ENCODE measurements around the gene LGALS8.

The LGALS8 gene

DNA sequence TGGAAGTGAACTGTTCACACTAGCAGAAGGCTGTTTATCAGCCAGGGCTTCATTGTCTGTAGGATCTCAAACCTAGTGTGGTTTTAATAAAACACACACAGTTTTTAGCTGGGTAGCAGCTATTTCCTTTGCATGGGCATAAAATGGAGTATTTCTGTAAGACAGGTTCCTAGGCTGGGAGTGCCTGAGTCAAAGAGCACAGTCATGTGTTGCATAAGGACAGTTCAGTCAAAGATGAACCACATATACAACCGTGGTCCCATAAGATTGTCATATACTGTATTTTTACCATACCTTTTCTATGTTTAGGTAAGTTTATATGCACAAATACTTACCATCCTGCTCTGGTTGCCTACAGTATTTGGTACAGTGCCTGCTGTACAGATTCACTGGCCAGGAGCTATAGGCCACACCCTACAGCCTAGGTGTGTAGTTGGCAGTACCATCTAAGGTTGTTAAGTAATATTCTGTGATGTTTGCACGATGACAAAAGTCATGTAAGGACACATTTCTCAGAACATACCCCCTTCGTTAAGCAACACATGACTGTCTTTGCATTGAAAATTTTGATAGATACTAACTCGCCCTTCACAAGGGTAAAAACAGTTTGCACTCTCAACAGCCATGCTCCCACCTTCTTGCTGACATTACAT lies 17.2 kb downstream of the LGALS8 start:
- Histone ChIP-seq H3K79me2 (ENCODE audit: insufficient read depth, low read length) (no peaks in the 10 kb centered on the region), H3K9me3 (ENCODE audit: insufficient read depth, low read depth, low read length) (no peaks in the 10 kb centered on the region), H3K4me3 (ENCODE audit: low read length, poor library complexity, severe bottlenecking) (no peak overlapping the region), H3K4me2 (ENCODE audit: low read depth, low read length, poor library complexity, severe bottlenecking) (no peak overlapping the region), H3K27me3 (ENCODE audit: insufficient read depth, low read length, poor library complexity, severe bottlenecking) (no peaks in the 10 kb centered on the region), H3F3A (ENCODE audit: low read depth) (no peaks in the 10 kb centered on the region), H3K36me3 (ENCODE audit: insufficient read depth, low read length) (peaks cover 73% of the 10 kb centered on the region; the same call in 1 of the 2 replicates), H3K9ac (ENCODE audit: low read depth, low read length, poor library complexity, severe bottlenecking) (no peak overlapping the region), H3K9me2 (replicated peaks; ENCODE audit: low read depth, low read length) (no peaks in the 10 kb centered on the region), H2AFZ (ENCODE audit: low read length) (no peak overlapping the region), H3K4me1 (ENCODE audit: insufficient read depth, low read length, poor library complexity, severe bottlenecking) (peaks cover 6% of the 10 kb centered on the region), H4K20me1 (ENCODE audit: insufficient read depth, low read length, poor library complexity, severe bottlenecking) (no peaks in the 10 kb centered on the region)
- TF ChIP-seq, protein P1, sequence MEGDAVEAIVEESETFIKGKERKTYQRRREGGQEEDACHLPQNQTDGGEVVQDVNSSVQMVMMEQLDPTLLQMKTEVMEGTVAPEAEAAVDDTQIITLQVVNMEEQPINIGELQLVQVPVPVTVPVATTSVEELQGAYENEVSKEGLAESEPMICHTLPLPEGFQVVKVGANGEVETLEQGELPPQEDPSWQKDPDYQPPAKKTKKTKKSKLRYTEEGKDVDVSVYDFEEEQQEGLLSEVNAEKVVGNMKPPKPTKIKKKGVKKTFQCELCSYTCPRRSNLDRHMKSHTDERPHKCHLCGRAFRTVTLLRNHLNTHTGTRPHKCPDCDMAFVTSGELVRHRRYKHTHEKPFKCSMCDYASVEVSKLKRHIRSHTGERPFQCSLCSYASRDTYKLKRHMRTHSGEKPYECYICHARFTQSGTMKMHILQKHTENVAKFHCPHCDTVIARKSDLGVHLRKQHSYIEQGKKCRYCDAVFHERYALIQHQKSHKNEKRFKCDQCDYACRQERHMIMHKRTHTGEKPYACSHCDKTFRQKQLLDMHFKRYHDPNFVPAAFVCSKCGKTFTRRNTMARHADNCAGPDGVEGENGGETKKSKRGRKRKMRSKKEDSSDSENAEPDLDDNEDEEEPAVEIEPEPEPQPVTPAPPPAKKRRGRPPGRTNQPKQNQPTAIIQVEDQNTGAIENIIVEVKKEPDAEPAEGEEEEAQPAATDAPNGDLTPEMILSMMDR (conservative IDR thresholded peaks at IDR 0.05; ENCODE audit: low read length), result no peak

DNA sequence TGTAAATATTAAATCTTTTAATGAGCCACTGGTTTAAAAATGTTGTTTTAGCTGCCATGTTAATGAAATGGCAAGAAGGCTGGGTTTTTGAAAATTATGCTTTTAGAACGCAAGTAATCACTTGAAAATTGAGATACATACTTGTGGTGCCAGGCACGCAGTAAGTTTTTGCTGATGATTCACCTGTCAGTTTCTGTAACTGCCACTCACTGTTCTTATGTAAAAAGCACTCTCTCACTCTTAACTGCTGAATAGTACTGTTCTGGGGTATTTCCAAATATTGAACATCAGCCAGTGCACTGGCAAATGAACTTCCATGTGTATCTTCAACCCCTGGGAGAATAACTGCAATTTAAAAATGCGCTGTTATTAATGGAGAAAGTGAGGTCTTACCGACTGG lies 17.9 kb downstream of the LGALS8 start:
- H3K36me3 ChIP-seq (ENCODE audit: insufficient read depth, low read length), result peaks cover 81% of the 10 kb centered on the region; the same call in 1 of the 2 replicates
- no peaks in the 10 kb centered on the region for H4K20me1 ChIP-seq (ENCODE audit: insufficient read depth, low read length, poor library complexity, severe bottlenecking)

DNA sequence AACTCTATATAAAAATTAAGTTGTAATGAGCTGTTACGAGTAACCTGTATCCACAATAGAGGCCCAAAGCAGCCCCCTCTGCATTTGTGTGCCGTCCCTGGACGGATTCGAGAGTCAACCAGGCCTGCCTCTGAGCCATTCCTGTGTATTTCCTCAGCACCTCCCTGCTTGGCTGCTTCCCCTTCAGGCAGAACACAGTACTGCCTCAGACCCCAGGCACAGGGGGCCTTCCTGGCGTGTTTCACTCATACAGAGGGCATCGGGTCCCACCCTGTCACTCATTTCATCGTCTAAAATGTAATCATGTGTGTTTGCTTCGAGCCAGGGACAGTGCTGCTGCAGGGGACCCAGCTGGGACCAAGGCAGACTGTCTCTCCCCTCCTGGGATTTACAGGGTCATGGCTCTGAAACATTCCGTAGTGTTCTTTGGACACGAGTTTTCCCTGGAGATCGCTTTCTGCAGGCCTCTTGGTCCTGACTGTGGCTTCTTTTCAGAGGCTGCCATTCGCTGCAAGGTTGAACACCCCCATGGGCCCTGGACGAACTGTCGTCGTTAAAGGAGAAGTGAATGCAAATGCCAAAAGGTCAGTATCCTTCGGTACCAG lies 19.4 kb downstream of the LGALS8 start:
- no peak overlapping the region for H3K9ac ChIP-seq (ENCODE audit: low read depth, low read length, poor library complexity, severe bottlenecking)
- H3K4me3 ChIP-seq (ENCODE audit: low read length, poor library complexity, severe bottlenecking), result no peak overlapping the region
- H3F3A ChIP-seq (ENCODE audit: low read depth), result no peaks in the 10 kb centered on the region
- no peaks in the 10 kb centered on the region for H3K9me3 ChIP-seq (ENCODE audit: insufficient read depth, low read depth, low read length)
- no peak overlapping the region for H3K4me2 ChIP-seq (ENCODE audit: low read depth, low read length, poor library complexity, severe bottlenecking)
- H3K27me3 ChIP-seq (ENCODE audit: insufficient read depth, low read length, poor library complexity, severe bottlenecking), result no peaks in the 10 kb centered on the region
- no peaks in the 10 kb centered on the region for H4K20me1 ChIP-seq (ENCODE audit: insufficient read depth, low read length, poor library complexity, severe bottlenecking)
- no peak for TF ChIP-seq EZH2phosphoT487 (IDR thresholded peaks at IDR 0.05; ENCODE audit: borderline replicate concordance)
- TF ChIP-seq, protein P1 (conservative IDR thresholded peaks at IDR 0.05; ENCODE audit: low read length), result no peak; the same call in 1 of the 2 replicates
- no peaks in the 10 kb centered on the region for H3K9me2 ChIP-seq (replicated peaks; ENCODE audit: low read depth, low read length)
- H2AFZ ChIP-seq (ENCODE audit: low read length), result no peak overlapping the region
- H3K4me1 ChIP-seq (ENCODE audit: insufficient read depth, low read length, poor library complexity, severe bottlenecking), result peaks cover 9% of the 10 kb centered on the region
- H3K79me2 ChIP-seq (ENCODE audit: insufficient read depth, low read length), result no peaks in the 10 kb centered on the region
- H3K36me3 ChIP-seq (ENCODE audit: insufficient read depth, low read length), result peaks cover 92% of the 10 kb centered on the region; the same call in 1 of the 2 replicates

More for the DNA sequence above, 17.9 kb downstream of the LGALS8 start:
- H2AFZ ChIP-seq (ENCODE audit: low read length), result no peak overlapping the region
- H3K4me3 ChIP-seq (ENCODE audit: low read length, poor library complexity, severe bottlenecking), result no peak overlapping the region
- H3K4me1 ChIP-seq (ENCODE audit: insufficient read depth, low read length, poor library complexity, severe bottlenecking), result peaks cover 9% of the 10 kb centered on the region
- no peaks in the 10 kb centered on the region for H3F3A ChIP-seq (ENCODE audit: low read depth)
- H3K9me3 ChIP-seq (ENCODE audit: insufficient read depth, low read depth, low read length), result no peaks in the 10 kb centered on the region
- no peak overlapping the region for H3K4me2 ChIP-seq (ENCODE audit: low read depth, low read length, poor library complexity, severe bottlenecking)
- H3K27me3 ChIP-seq (ENCODE audit: insufficient read depth, low read length, poor library complexity, severe bottlenecking), result no peaks in the 10 kb centered on the region
- TF ChIP-seq, protein P1 (conservative IDR thresholded peaks at IDR 0.05; ENCODE audit: low read length), result no peak
- no peak for TF ChIP-seq EZH2phosphoT487 (IDR thresholded peaks at IDR 0.05; ENCODE audit: borderline replicate concordance)
- H3K9me2 ChIP-seq (replicated peaks; ENCODE audit: low read depth, low read length), result no peaks in the 10 kb centered on the region
- H3K9ac ChIP-seq (ENCODE audit: low read depth, low read length, poor library complexity, severe bottlenecking), result no peak overlapping the region
- no peaks in the 10 kb centered on the region for H3K79me2 ChIP-seq (ENCODE audit: insufficient read depth, low read length)

Measured in Loucy (cell line).